HG03097 (cell line): ENCODE measurements around the gene SHPK.
"Not testable (repeated sequence)": the region's sequence is repeated elsewhere in the genome, so short reads cannot be mapped to it uniquely, and the experiment has no call there.

Source experiments
- ATAC-seq: cut with Tn5 transposase; IDR thresholded peaks from one replicate; pipeline ENCODE4 v1.9.1; 2021; ENCODE audit not compliant: unreplicated experiment, low FRiP score

Gene SHPK

DNA sequence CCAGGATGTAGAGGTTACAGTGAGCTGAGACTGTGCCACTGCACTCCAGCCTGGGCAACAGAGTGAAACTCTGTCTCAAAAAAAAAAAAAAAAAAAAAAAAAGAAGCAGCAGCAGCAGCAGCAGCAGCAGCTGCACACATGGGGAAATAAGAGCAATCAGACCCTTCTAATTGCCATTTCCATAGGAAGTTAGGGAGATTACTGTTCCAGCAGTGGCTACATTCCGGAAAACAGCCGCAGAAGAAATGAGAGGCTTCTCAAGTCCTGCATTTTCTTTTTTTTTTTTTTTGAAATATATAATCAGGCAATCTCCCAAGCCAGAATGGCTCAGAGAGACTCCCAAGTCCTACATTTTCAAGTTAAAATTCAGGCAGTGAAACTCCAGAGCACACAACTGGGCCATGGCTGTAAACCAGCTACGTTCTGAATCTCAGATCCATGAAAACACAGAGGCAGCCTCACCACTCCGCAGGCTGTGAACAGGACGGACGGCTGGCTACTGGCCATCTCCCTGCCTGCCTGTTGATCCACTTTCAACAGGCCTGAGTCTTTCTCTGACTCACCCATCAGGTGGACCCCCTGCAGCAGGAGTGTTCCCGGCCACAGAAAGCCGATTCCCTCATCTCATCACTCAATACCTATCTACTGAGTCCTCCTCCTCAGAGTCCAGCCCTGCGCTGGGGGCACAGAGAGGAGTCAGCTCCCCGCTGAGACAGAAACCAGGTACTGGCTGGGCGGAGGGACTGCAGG lies 41.8 kb downstream of the SHPK start:
- ATAC-seq: no peak

- no peak for ATAC-seq
These were observed 42.7 kb downstream of the SHPK start for GRCh38 chr17:3593384-3593783.

- no peak for ATAC-seq
These were observed 43.7 kb downstream of the SHPK start for GRCh38 chr17:3592216-3592860.

DNA sequence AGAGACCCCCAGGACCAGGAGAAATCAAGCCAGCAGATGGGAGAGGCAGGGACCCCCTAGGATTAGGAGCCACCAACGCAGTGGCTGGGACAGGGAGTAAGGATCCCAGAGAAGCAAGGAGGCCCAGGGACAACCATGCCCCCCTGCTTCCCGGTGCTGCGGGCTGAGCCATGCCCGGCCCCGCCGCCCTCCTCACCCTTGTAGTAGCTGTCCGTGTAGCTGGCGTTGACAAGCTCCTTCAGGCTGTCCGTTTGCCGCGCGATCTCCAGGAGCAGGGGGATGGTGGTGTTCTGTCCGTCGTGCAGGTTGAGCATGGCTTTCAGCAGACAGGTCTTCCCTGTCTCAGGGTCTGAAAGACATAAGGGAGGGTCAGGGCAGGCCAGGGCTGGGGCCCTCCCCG lies 45.3 kb downstream of the SHPK start:
- ATAC-seq: no peak

DNA sequence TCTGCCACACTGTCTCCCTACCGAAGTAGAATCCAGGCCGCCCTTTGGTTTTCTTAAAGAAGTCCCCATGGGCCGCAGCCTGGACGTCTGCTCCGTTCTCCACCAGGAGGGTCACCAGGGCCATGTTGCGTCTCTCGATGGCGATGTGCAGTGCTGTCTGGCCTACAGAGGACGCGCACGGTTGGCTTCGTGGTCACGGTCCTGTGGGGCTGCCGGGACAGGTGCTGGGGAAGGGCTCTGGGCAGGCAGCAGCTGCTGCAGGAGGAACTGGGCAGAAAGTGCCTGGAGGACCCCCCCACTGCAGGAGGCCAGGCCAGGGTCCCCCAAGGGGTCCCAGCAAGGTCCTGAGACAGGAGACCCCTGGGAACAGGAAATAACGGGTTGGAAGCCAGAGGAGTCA lies 45.8 kb downstream of the SHPK start:
- no peak for ATAC-seq

- no peak for ATAC-seq
These were observed 46.3 kb downstream of the SHPK start for GRCh38 chr17:3589784-3590183.

GRCh38 chr17:3585826-3586225 lies 50.2 kb downstream of the SHPK start:
- ATAC-seq: no peak

DNA sequence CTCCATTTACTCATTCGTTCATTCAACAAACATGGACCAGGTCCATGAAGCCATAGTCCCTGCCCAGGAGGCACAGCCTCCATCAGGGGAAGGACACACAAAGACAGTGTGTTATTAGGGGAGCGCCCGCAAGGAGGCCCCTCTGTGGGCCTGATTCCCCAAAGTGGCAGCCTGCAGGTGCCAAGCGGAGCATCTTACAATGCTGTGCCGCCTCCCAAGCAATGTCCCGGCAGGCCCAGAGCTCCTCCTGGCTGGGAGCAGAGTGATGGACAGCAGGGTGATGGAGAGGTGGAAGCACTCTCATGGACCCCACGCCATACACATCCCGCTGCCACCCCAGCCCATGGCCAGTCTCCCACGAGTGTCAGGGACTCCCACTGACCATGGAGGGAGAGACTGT lies 52.6 kb downstream of the SHPK start:
- no peak for ATAC-seq

- no peak for ATAC-seq
These were observed 53.1 kb downstream of the SHPK start for GRCh38 chr17:3582915-3583314.

- not testable (repeated sequence) for ATAC-seq
These were observed 57.4 kb downstream of the SHPK start for GRCh38 chr17:3578667-3579066.

DNA sequence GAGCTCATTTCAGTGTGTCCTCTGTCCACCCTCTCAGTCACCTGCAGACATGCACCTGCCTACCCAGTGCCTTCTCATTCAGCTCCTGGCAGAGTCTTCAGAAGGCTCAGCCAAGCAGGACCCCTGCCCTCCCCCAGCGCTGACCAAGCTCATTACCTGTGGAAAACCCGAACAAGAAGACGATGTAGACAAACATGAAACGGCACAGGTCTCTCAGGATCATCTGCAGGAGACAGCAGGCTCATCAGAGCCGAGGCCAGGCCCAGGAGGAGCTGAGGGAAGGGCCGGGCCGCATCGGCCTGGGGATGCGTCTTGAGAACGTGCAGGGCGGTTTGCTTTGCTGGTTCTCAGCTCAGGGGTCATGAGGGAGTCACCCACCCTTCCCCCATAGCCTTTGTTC lies 59.1 kb downstream of the SHPK start:
- no peak for ATAC-seq

GRCh38 chr17:3575511-3575910 lies 60.5 kb downstream of the SHPK start:
- ATAC-seq: no peak

DNA sequence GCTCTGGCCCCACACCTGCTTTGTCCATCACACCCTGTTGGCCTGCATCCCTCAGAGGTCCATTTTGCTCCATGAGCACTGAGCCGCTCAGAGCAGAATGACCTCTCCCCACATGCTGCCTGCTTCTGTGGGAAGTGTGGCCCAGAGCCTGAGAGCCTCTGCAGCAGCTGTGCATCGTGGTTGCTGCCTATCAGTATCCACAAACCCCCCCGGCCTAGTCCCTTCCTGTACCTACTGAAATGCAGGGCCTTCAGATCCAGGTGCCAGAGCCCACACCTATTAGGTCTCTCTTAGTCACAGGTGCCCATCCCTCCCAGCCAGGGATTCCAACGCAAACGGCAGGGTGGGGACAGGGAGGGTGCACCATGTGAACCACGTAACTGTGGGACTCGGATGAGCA lies 61.8 kb downstream of the SHPK start:
- no peak for ATAC-seq

DNA sequence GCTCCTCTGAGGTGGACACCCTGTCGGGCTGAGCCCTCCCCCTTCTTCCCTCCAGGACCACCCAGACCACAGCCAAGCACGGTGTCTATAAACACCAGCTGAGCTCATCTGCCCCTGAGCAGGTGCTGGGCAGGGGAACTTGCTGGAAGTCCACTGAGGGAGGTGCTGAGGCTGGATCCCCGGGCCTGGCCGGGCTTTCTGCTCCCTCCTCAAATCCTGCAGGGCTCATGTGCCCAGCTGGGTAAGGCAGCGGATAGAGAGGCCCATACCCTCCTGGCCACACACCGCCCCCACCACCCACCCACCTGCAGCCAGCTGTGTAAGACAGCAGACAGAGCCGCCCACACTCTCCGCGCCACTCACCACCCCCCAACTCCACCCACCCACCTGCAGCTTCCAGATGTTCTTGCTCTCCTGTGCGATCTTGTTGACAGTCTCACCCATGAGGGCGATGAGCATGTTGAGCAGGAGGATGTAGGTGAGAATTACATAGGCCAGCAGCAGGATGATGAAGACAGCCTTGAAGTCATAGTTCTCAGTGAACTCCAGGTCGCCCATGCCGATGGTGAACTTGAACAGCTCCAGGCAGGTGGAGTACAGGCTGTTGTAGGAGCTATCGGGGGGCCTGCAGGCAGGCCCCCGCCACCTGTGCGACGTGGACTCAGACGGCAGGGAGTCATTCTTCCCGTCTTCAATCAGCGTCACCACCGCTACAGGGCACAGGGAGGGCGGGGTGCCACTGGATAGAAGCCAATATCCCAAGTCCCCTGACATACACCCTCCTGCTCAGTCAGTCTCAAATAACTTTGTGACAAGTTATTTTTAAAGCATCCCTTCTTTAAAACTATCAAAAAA lies 62.6 kb downstream of the SHPK start:
- ATAC-seq: no peak

GRCh38 chr17:3572231-3572630 lies 63.8 kb downstream of the SHPK start:
- no peak for ATAC-seq

- no peak for ATAC-seq
These were observed 64.8 kb downstream of the SHPK start for GRCh38 chr17:3571043-3571900.

GRCh38 chr17:3569534-3570137 lies 66.4 kb downstream of the SHPK start:
- no peak for ATAC-seq

GRCh38 chr17:3566551-3566950 lies 69.5 kb downstream of the SHPK start:
- no peak for ATAC-seq

GRCh38 chr17:3565143-3565542 lies 70.9 kb downstream of the SHPK start:
- no peak for ATAC-seq

DNA sequence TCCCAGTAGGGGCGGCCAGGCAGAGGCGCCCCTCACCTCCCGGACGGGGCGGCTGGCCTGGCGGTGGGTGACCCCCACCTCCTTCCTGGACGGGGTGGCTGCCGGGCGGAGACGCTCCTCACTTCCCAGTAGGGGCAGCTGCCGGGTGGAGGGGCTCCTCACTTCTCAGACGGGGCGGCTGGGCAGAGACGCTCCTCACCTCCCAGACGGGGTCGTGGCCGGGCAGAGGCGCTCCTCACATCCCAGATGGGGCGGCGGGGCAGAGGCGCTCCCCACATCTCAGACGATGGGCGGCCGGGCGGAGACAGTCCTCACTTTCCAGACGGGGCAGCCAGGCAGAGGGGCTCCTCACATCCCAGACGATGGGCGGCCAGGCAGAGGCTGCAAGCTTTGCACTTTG lies 71.8 kb downstream of the SHPK start:
- ATAC-seq: not testable (repeated sequence)
